NCI-H446 (cell line): ENCODE data around the gene SP140L.
"Not testable (repeated sequence)": the region's sequence is repeated elsewhere in the genome, so short reads cannot be mapped to it uniquely, and the experiment has no call there.

Experiments
- DNase-seq, 2 experiments: peaks; one replicate each; lab custom pipeline; 2025; lab: John Stamatoyannopoulos, UW

The SP140L gene

GRCh38 chr2:230326453-230327417 lies at the start of gene SP140L:
Gene SP140L (plus strand): TSS chr2:230327193. CDS start chr2:230327270, 77 bp downstream.
- DNase-seq = no peak

GRCh38 chr2:230282936-230283335 lies 44.1 kb upstream of the SP140L start:
- no peak for DNase-seq

GRCh38 chr2:230286048-230286447 lies 40.9 kb upstream of the SP140L start:
- DNase-seq = no peak

- DNase-seq = not testable (repeated sequence)
These were observed 37.7 kb upstream of the SP140L start for GRCh38 chr2:230289311-230289710.

GRCh38 chr2:230295192-230295591 lies 31.8 kb upstream of the SP140L start:
- no peak for DNase-seq

GRCh38 chr2:230296917-230297316 lies 30.1 kb upstream of the SP140L start:
- DNase-seq = no peak

GRCh38 chr2:230299618-230300017 lies 27.4 kb upstream of the SP140L start:
- DNase-seq = no peak

GRCh38 chr2:230305416-230306275 lies 21.3 kb upstream of the SP140L start:
- no peak for DNase-seq

GRCh38 chr2:230306474-230306873 lies 20.5 kb upstream of the SP140L start:
- DNase-seq = no peak

GRCh38 chr2:230307485-230307884 lies 19.5 kb upstream of the SP140L start:
- no peak for DNase-seq

GRCh38 chr2:230308402-230309000 lies 18.5 kb upstream of the SP140L start:
- no peak for DNase-seq

- DNase-seq = not testable (repeated sequence)
These were observed 16.2 kb upstream of the SP140L start for GRCh38 chr2:230310792-230311191.

- DNase-seq = not testable (repeated sequence)
These were observed 15.4 kb upstream of the SP140L start for GRCh38 chr2:230311634-230312033.

GRCh38 chr2:230312638-230313037 lies 14.4 kb upstream of the SP140L start:
- DNase-seq = no peak

- DNase-seq = no peak
These were observed 9.6 kb upstream of the SP140L start for GRCh38 chr2:230317366-230317765.

- DNase-seq = no peak
These were observed 8.5 kb upstream of the SP140L start for GRCh38 chr2:230318190-230319121.

- no peak for DNase-seq
These were observed 7.7 kb upstream of the SP140L start for GRCh38 chr2:230319211-230319862.

GRCh38 chr2:230321031-230321430 lies 6.0 kb upstream of the SP140L start:
- no peak for DNase-seq

GRCh38 chr2:230322561-230323384 lies 4.2 kb upstream of the SP140L start:
- no peak for DNase-seq
